ENCODE data around the gene OR1L4. TPM values are rescaled to one million over a fixed set of nuclear protein-coding genes. Genes with fewer than 3 reads are reported as not detected.

Gene OR1L4
- total RNA-seq, 2 donors from 2014 or later, result 0.68 TPM; not detected in 1

DNA sequence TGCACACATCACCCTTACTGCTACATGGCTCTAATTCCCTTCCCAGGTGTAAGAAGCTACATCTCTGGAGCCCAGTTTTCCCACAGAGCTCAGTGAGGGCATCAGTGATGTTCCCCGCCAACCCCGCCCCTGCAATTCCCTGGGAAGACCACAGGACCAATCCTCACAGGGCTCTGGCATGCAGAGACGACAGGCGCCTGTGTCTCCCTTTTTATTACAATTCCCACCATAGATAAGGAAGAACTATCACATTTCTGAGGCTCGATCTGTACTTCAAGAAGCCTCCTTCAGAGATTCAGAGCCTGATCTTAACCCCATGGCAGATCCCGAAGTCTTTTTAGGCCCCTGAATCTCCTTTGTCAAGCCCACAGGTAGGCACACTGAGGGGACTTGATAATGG is 18.2 kb downstream of the OR1L4 start, which contains the start of gene OR1L6:
Gene OR1L6, plus strand, starts transcription at position 301 of the 400 bp plus-strand sequence. CDS start 7,545 bp downstream, outside the sequence.
- Histone ChIP-seq H3K36me3 (no peaks in the 10 kb centered on the region), H3K27ac (no peak within 1 kb of the TSS), H3K4me1 (replicated peaks) (no peaks in the 10 kb centered on the region), H3K4me3 (no peak within 1 kb of the TSS), H3K27me3 (replicated peaks; ENCODE audit: insufficient read depth) (no peaks in the 10 kb centered on the region), H3K9me3 (no peaks in the 10 kb centered on the region)
- no peak for DNase-seq (ENCODE audit: low spot score)
- intact Hi-C loops (cut with DNase I), result no loop called here
- WGBS, result 57% methylated on average over 6 of the region's 6 CpGs
- TF ChIP-seq, protein P1, sequence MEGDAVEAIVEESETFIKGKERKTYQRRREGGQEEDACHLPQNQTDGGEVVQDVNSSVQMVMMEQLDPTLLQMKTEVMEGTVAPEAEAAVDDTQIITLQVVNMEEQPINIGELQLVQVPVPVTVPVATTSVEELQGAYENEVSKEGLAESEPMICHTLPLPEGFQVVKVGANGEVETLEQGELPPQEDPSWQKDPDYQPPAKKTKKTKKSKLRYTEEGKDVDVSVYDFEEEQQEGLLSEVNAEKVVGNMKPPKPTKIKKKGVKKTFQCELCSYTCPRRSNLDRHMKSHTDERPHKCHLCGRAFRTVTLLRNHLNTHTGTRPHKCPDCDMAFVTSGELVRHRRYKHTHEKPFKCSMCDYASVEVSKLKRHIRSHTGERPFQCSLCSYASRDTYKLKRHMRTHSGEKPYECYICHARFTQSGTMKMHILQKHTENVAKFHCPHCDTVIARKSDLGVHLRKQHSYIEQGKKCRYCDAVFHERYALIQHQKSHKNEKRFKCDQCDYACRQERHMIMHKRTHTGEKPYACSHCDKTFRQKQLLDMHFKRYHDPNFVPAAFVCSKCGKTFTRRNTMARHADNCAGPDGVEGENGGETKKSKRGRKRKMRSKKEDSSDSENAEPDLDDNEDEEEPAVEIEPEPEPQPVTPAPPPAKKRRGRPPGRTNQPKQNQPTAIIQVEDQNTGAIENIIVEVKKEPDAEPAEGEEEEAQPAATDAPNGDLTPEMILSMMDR (IDR thresholded peaks at IDR 0.05), result no peak
- TF ChIP-seq POLR2AphosphoS5 (IDR thresholded peaks at IDR 0.05) (no peak), POLR2A (IDR thresholded peaks at IDR 0.05) (no peak)

DNA sequence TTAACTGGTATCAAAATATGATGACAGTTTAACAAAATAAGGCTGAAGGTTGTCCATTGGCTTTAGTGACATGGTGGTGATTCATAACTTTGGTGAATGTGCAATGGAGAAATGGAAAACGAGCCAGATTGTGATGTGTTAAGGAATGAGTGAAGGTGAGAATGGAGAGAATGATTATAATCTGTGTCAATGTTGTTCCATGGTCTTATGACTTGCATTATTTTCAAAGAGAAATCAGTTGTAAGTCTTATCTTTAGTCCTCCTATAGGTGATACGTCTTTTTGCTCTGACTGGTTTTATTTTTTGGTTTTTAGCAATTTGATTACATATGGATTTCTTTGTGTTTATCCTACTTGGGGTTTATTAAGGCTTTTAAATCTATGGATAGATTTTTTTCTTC is 31.0 kb downstream of the OR1L4 start:
- H3K27me3 ChIP-seq (replicated peaks; ENCODE audit: insufficient read depth), result no peaks in the 10 kb centered on the region
- intact Hi-C loops (cut with DNase I), result no loop called here
- TF ChIP-seq, protein P1 (IDR thresholded peaks at IDR 0.05), result no peak
- TF ChIP-seq POLR2AphosphoS5 (IDR thresholded peaks at IDR 0.05), result no peak
- no peak for TF ChIP-seq POLR2A (IDR thresholded peaks at IDR 0.05)
- H3K36me3 ChIP-seq, result no peaks in the 10 kb centered on the region
- WGBS, result 38% methylated on average over 2 of the region's 2 CpGs
- H3K4me3 ChIP-seq, result no peak overlapping the region
- H3K27ac ChIP-seq, result no peak overlapping the region
- DNase-seq (ENCODE audit: low spot score), result no peak
- H3K4me1 ChIP-seq (replicated peaks), result no peaks in the 10 kb centered on the region
- no peaks in the 10 kb centered on the region for H3K9me3 ChIP-seq

DNA sequence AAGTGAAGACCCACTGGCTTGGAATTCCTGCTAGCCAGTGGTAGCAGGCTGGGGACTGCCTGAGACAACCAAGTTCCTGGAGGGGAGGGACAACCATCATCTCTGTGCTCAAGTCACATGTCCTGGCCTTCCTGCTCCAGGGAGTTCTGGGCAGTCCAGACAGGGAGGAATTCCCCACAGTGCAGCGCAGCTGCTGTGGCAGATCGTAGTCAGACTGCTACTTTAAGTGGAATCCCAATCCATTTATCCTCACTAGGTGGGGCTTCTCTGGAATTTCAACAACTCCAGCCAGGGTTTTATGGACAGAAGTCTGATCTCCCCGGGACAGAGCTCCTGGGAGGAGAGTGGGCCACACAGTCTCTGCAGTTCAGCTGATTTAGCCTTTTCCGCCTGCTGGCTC is 44.0 kb downstream of the OR1L4 start:
- Histone ChIP-seq H3K36me3 (no peaks in the 10 kb centered on the region), H3K27me3 (replicated peaks; ENCODE audit: insufficient read depth) (no peaks in the 10 kb centered on the region), H3K27ac (no peak overlapping the region), H3K9me3 (no peaks in the 10 kb centered on the region), H3K4me3 (no peak overlapping the region), H3K4me1 (replicated peaks) (no peaks in the 10 kb centered on the region)
- DNase-seq (ENCODE audit: low spot score), result no peak
- WGBS, result 56% methylated on average over 4 of the region's 4 CpGs
- TF ChIP-seq, protein P1 (IDR thresholded peaks at IDR 0.05), result no peak
- TF ChIP-seq POLR2AphosphoS5 (IDR thresholded peaks at IDR 0.05) (no peak), POLR2A (IDR thresholded peaks at IDR 0.05) (no peak)
- intact Hi-C loops (cut with DNase I), result no loop called here

Other genes starting within 250 kb of the OR1L4 start
- gene OR1J1, start 246.1 kb upstream of the OR1L4 start, total RNA-seq, result not detected
- not detected for gene OR1J2, start 213.2 kb upstream of the OR1L4 start, total RNA-seq
- under 1 TPM; 0.23 to 0.91 TPM for gene OR1J4, start 204.8 kb upstream of the OR1L4 start, total RNA-seq
- gene OR1N1, start 196.7 kb upstream of the OR1L4 start, total RNA-seq, result not detected
- not detected for gene OR1N2, start 170.9 kb upstream of the OR1L4 start, total RNA-seq
- gene OR1L8, start 140.6 kb upstream of the OR1L4 start, total RNA-seq, result under 1 TPM in 1 of 2 donors, not detected in 1; 0.14 TPM
- gene OR1Q1, start 109.3 kb upstream of the OR1L4 start, total RNA-seq, result not detected
- gene OR1B1, start 66.4 kb upstream of the OR1L4 start, total RNA-seq, result not detected
- not detected for gene OR1L1, start 62.3 kb upstream of the OR1L4 start, total RNA-seq
- not detected for gene OR1L3, start 48.9 kb upstream of the OR1L4 start, total RNA-seq
- gene OR1L6, start 18.3 kb downstream of the OR1L4 start, total RNA-seq, result not detected
- not detected for gene OR5C1, start 64.9 kb downstream of the OR1L4 start, total RNA-seq
- gene OR1K1, start 76.1 kb downstream of the OR1L4 start, total RNA-seq, result not detected
- 10 to 100 TPM; 13.9 to 21.9 TPM for gene PDCL, start 104.6 kb downstream of the OR1L4 start, total RNA-seq
- 10 to 100 TPM; 25.8 to 47.9 TPM for gene RC3H2, start 181.4 kb downstream of the OR1L4 start, total RNA-seq
- gene ZBTB6, start 189.3 kb downstream of the OR1L4 start, total RNA-seq, result 10 to 100 TPM in 1 of 2 donors, 1 to 10 TPM in 1; 6.5 to 10.3 TPM
- 10 to 100 TPM in 1 of 2 donors, 1 to 10 TPM in 1; 5.6 to 10.5 TPM for gene ZBTB26, start 207.5 kb downstream of the OR1L4 start, total RNA-seq
- gene RABGAP1, start 217.0 kb downstream of the OR1L4 start, total RNA-seq, result 100 to 1,000 TPM in 1 of 2 donors, 10 to 100 TPM in 1; 59.8 to 104 TPM